ENCODE measurements around the gene ANP32B. TPM values are rescaled to one million over a fixed set of nuclear protein-coding genes. Genes with fewer than 3 reads are reported as not detected.
"Not testable (repeated sequence)": the region's sequence is repeated elsewhere in the genome, so short reads cannot be mapped to it uniquely, and the experiment has no call there.

The ANP32B gene
- total and polyA plus RNA-seq, 2 experiments from 2014 or later: 15.4 to 64.3 TPM

DNA sequence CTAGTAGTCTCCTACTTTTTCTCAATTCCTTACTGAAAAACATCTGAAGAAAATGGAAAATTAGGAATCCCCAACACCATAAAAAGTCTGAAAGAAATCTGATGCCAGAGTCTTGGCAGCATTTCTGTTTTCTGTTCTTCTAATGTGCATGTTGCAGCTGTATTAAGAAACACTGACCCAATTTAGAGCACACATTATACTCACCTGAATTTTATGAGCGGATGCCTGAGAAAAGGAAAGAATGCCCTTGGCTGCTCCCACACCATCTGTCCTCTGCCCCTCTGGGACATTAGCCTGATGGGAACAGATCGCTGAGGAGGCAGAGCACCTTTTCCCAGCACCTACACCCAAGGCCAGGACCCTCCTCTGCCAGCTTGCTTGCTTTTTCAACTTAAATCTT, 14.1 kb upstream of the ANP32B start:
- no peak for DNase-seq (ENCODE audit: low spot score)
- H3K79me2 ChIP-seq: no peaks in the 10 kb centered on the region
- no peak overlapping the region for H2AFZ ChIP-seq
- H3K27ac ChIP-seq: no peak overlapping the region
- H3K27me3 ChIP-seq: no peaks in the 10 kb centered on the region
- no peaks in the 10 kb centered on the region for H3K36me3 ChIP-seq (replicated peaks; ENCODE audit: insufficient read depth, low read depth)
- no peaks in the 10 kb centered on the region for H4K20me1 ChIP-seq (ENCODE audit: insufficient read depth, poor library complexity, severe bottlenecking)
- no peak overlapping the region for H3K4me2 ChIP-seq
- no peak overlapping the region for H3K4me3 ChIP-seq
- no peaks in the 10 kb centered on the region for H3K9me3 ChIP-seq (ENCODE audit: low read depth)
- no peaks in the 10 kb centered on the region for H3K4me1 ChIP-seq (ENCODE audit: insufficient read depth)
- TF ChIP-seq, protein P1, sequence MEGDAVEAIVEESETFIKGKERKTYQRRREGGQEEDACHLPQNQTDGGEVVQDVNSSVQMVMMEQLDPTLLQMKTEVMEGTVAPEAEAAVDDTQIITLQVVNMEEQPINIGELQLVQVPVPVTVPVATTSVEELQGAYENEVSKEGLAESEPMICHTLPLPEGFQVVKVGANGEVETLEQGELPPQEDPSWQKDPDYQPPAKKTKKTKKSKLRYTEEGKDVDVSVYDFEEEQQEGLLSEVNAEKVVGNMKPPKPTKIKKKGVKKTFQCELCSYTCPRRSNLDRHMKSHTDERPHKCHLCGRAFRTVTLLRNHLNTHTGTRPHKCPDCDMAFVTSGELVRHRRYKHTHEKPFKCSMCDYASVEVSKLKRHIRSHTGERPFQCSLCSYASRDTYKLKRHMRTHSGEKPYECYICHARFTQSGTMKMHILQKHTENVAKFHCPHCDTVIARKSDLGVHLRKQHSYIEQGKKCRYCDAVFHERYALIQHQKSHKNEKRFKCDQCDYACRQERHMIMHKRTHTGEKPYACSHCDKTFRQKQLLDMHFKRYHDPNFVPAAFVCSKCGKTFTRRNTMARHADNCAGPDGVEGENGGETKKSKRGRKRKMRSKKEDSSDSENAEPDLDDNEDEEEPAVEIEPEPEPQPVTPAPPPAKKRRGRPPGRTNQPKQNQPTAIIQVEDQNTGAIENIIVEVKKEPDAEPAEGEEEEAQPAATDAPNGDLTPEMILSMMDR (IDR thresholded peaks at IDR 0.05; ENCODE audit: poor library complexity): no peak
- TF ChIP-seq EZH2phosphoT487 (IDR thresholded peaks at IDR 0.05; ENCODE audit: low read depth, severe bottlenecking, unreplicated experiment) (no peak), EZH2 (IDR thresholded peaks at IDR 0.05; ENCODE audit: borderline replicate concordance) (no peak)
- 78% methylated on average over 2 of the region's 2 CpGs for WGBS (ENCODE audit: low lambda C conversion rate, missing lambda C conversion rate)
- H3K9me2 ChIP-seq (replicated peaks; ENCODE audit: insufficient read depth): no peaks in the 10 kb centered on the region

DNA sequence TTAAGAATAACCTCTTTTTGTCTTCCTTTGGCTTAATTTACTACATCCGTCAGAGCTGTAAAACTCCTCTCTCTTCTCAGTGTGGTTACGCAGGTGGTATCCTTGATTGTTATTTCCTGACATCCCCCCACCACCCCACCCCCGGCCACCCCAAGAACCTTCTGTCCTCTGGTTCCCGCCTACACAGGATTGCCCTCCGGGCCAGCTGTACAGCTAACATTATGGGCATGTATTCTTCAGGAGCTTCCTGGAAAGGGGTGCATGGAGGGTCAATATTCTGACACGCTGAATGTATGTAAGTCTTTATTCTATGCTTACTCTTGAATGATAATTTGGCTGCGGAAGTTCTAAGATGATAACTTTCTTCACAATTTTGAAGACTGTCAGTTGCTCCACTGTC, 13.0 kb upstream of the ANP32B start:
- Histone ChIP-seq H3K79me2 (no peaks in the 10 kb centered on the region), H3K4me1 (ENCODE audit: insufficient read depth) (no peaks in the 10 kb centered on the region), H2AFZ (no peak overlapping the region), H3K9me2 (replicated peaks; ENCODE audit: insufficient read depth) (no peaks in the 10 kb centered on the region), H4K20me1 (ENCODE audit: insufficient read depth, poor library complexity, severe bottlenecking) (no peaks in the 10 kb centered on the region), H3K4me2 (no peak overlapping the region), H3K4me3 (no peak overlapping the region), H3K27ac (no peak overlapping the region), H3K9me3 (ENCODE audit: low read depth) (no peaks in the 10 kb centered on the region), H3K27me3 (no peaks in the 10 kb centered on the region), H3K36me3 (replicated peaks; ENCODE audit: insufficient read depth, low read depth) (no peaks in the 10 kb centered on the region)
- WGBS (ENCODE audit: low lambda C conversion rate, missing lambda C conversion rate): 83% methylated on average over 7 of the region's 7 CpGs
- TF ChIP-seq EZH2 (IDR thresholded peaks at IDR 0.05; ENCODE audit: borderline replicate concordance): no peak
- no peak for TF ChIP-seq EZH2phosphoT487 (IDR thresholded peaks at IDR 0.05; ENCODE audit: low read depth, severe bottlenecking, unreplicated experiment)
- TF ChIP-seq, protein P1 (IDR thresholded peaks at IDR 0.05; ENCODE audit: poor library complexity): no peak
- DNase-seq (ENCODE audit: low spot score): no peak

DNA sequence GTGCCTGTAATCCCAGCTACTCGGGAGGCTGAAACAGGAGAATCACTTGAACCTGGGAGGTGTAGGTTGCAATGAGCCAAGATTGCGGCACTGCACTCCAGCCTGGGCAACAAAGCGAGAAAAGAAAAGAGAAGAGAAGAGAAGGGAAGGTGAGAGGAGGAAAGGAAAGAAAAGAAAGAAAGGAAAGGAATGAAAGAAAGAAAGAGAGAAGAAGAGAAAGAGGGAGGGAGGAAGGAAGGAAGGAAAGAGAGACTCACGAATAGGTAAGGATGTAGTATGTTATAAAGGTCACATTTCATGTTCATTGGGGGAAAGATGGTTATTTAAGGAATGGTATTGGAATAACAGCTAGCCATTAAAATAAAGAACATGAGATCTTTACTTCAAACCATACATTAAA, 10.4 kb upstream of the ANP32B start:
- WGBS (ENCODE audit: low lambda C conversion rate, missing lambda C conversion rate): 84% methylated on average over 4 of the region's 4 CpGs
- TF ChIP-seq, protein P1 (IDR thresholded peaks at IDR 0.05; ENCODE audit: poor library complexity): no peak
- no peak for TF ChIP-seq EZH2 (IDR thresholded peaks at IDR 0.05; ENCODE audit: borderline replicate concordance)
- no peak for TF ChIP-seq EZH2phosphoT487 (IDR thresholded peaks at IDR 0.05; ENCODE audit: low read depth, severe bottlenecking, unreplicated experiment)
- no peak for DNase-seq (ENCODE audit: low spot score)
- no peak overlapping the region for H2AFZ ChIP-seq
- no peak overlapping the region for H3K4me3 ChIP-seq
- no peaks in the 10 kb centered on the region for H3K27me3 ChIP-seq
- H4K20me1 ChIP-seq (ENCODE audit: insufficient read depth, poor library complexity, severe bottlenecking): no peaks in the 10 kb centered on the region
- no peaks in the 10 kb centered on the region for H3K4me1 ChIP-seq (ENCODE audit: insufficient read depth)
- H3K27ac ChIP-seq: no peak overlapping the region
- H3K9me3 ChIP-seq (ENCODE audit: low read depth): no peaks in the 10 kb centered on the region
- no peak overlapping the region for H3K4me2 ChIP-seq
- no peaks in the 10 kb centered on the region for H3K79me2 ChIP-seq
- H3K36me3 ChIP-seq (replicated peaks; ENCODE audit: insufficient read depth, low read depth): no peaks in the 10 kb centered on the region
- H3K9me2 ChIP-seq (replicated peaks; ENCODE audit: insufficient read depth): no peaks in the 10 kb centered on the region

DNA sequence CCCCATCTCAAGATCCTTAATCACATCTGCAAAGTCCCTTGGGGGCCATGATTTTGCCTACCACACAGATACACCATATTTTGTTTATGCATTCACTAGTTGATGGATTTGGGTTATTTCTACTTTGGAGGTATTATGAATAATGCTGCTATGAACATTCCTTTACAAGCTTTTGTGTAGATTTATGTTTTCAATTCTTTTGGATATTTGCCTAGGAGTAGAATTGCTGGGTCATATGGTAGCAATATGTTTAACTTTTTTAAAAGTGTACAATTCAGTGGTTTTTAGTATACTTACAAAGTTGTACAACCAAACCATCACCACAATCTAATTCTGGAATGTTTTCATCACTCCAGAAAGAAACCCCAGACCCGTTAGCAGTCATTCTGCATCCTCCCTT, 7.8 kb upstream of the ANP32B start:
- H3K27me3 ChIP-seq: no peaks in the 10 kb centered on the region
- no peak overlapping the region for H3K4me2 ChIP-seq
- H3K79me2 ChIP-seq: no peaks in the 10 kb centered on the region
- 75% methylated on average over 1 of the region's 1 CpG for WGBS (ENCODE audit: low lambda C conversion rate, missing lambda C conversion rate)
- H3K4me3 ChIP-seq: no peak overlapping the region
- no peaks in the 10 kb centered on the region for H3K9me2 ChIP-seq (replicated peaks; ENCODE audit: insufficient read depth)
- no peak overlapping the region for H2AFZ ChIP-seq
- TF ChIP-seq EZH2phosphoT487 (IDR thresholded peaks at IDR 0.05; ENCODE audit: low read depth, severe bottlenecking, unreplicated experiment): no peak
- TF ChIP-seq, protein P1 (IDR thresholded peaks at IDR 0.05; ENCODE audit: poor library complexity): no peak
- no peak for TF ChIP-seq EZH2 (IDR thresholded peaks at IDR 0.05; ENCODE audit: borderline replicate concordance)
- no peak overlapping the region for H3K27ac ChIP-seq
- DNase-seq (ENCODE audit: low spot score): no peak
- no peaks in the 10 kb centered on the region for H4K20me1 ChIP-seq (ENCODE audit: insufficient read depth, poor library complexity, severe bottlenecking)
- no peaks in the 10 kb centered on the region for H3K4me1 ChIP-seq (ENCODE audit: insufficient read depth)
- H3K9me3 ChIP-seq (ENCODE audit: low read depth): no peaks in the 10 kb centered on the region
- no peaks in the 10 kb centered on the region for H3K36me3 ChIP-seq (replicated peaks; ENCODE audit: insufficient read depth, low read depth)

DNA sequence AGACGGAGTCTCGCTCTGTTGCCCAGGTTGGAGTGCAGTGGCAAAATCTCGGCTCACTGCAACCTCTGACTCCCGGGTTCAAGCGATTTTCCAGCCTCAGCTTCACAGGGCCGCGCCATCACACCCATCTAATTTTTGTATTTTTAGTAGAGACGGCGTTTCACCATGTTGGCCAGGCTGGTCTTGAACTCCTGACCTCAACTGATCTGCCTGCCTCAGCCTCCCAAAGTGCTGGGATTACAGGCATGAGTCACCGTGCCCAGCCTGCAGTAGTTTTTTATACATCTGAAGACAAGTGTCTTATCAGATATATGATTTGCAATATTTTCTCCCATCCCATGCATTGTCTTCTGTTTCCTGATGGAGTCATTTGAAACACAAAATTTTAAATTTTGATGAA, 6.5 kb upstream of the ANP32B start:
- H3K4me2 ChIP-seq; H3K9me3 ChIP-seq (ENCODE audit: low read depth); H2AFZ ChIP-seq; H3K4me3 ChIP-seq; DNase-seq (ENCODE audit: low spot score); H4K20me1 ChIP-seq (ENCODE audit: insufficient read depth, poor library complexity, severe bottlenecking); H3K9me2 ChIP-seq (replicated peaks; ENCODE audit: insufficient read depth); H3K79me2 ChIP-seq; H3K27ac ChIP-seq; H3K4me1 ChIP-seq (ENCODE audit: insufficient read depth); H3K27me3 ChIP-seq; H3K36me3 ChIP-seq (replicated peaks; ENCODE audit: insufficient read depth, low read depth): not testable (repeated sequence)
- WGBS (ENCODE audit: low lambda C conversion rate, missing lambda C conversion rate): 93% methylated on average over 10 of the region's 10 CpGs

Measured in hepatocyte (in vitro differentiated cells).